Large intestine (tissue), 3 donors: ENCODE measurements around the gene GCN1. TPM values are rescaled to one million over a fixed set of nuclear protein-coding genes. Genes with fewer than 3 reads are reported as not detected.

Experiments used
- DNase-seq, 2 donors: peaks; one replicate each; pipeline versions ENCODE4 v3.0.0 to v3.0.0-alpha.2; 2013
- H3K27ac ChIP-seq: one replicate; pipeline ENCODE4 v1.5.1; 2013; ENCODE audit warnings: low read length
- H3K27me3 ChIP-seq: 2 replicates; pipeline ENCODE4 v1.6.1; 2013; ENCODE audit warnings: low read length; ENCODE audit not compliant: control insufficient read depth, insufficient read depth
- H3K36me3 ChIP-seq: 2 replicates; pipeline ENCODE4 v1.6.1; 2013; ENCODE audit warnings: low read length; ENCODE audit not compliant: control insufficient read depth, insufficient read depth
- H3K4me1 ChIP-seq: one replicate; pipeline ENCODE4 v1.6.1; 2013; ENCODE audit warnings: low read length; ENCODE audit not compliant: control insufficient read depth, insufficient read depth
- H3K4me3 ChIP-seq: one replicate; pipeline ENCODE4 v1.5.1; 2013; ENCODE audit warnings: low read length
- H3K9me3 ChIP-seq: one replicate; pipeline ENCODE4 v1.6.1; 2013; ENCODE audit warnings: mild to moderate bottlenecking, low read depth, low read length, moderate library complexity; ENCODE audit not compliant: control insufficient read depth
- WGBS: methylation state at CpG from one replicate; pipeline ENCODE4 v1.1.5; 2013; ENCODE audit warnings: low lambda C conversion rate; ENCODE audit not compliant: insufficient coverage; 5-methylcytosine and 5-hydroxymethylcytosine counted together
- polyA plus RNA-seq: library from polyadenylated mRNA; unstranded; fragments of 120-200 nt; gene quantifications from one replicate; pipeline ENCODE4 v1.2.1, GENCODE V29; 2013

Gene GCN1
- polyA plus RNA-seq, 1 donor = 51.0 TPM

DNA sequence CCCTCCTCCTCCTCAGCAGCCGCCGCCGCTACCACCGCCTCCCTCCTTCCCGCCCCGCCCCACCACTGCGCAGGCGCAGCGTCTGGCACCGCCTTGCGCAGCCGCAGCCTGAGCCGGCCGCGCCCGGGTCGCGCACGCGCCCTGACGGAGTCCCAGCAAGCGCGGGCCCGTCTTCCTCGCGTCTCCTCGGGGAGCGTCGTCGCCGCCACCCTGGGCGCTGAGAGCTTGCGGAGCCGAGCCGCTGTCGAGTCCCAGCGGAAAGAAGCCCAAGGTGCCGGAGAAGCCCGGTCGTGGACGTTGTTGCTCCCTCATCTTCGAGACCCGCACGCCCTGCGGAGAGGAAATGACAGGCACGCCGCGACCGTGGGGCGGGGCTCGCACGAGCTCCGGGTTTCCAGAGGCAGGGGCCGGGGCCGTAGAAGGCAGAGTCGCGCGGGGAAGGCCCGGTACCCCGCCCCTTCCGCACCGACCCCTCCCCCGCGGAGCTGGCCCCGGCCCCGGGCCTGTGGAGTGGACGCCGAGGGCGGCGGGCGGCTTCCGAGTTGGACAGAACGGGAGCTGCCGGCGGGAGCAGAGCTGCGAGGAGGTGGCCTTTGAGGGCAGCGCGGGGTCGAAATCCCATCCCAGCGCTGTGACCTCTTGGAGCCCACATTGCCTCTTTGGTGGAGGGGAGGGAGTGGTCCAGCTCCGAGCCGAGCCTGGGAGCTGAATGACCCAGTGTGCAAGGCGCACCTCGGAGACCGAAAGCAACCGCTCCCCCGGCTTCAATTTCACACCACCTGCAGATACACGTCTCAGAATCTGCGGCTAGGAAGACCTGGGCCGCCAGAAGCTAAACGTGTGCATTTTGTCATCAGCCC lies 77.5 kb downstream of the GCN1 start:
- peak overlapping the region; percentile 91 for H3K4me3 ChIP-seq
- no peaks in the 10 kb centered on the region for H3K27me3 ChIP-seq
- peak; percentile 96 to 97 for DNase-seq
- peaks cover 16% of the 10 kb centered on the region for H3K4me1 ChIP-seq
- WGBS = no CpG with 5 or more reads among the region's 91 CpGs
- H3K27ac ChIP-seq = peak overlapping the region; percentile 99
- H3K9me3 ChIP-seq = no peaks in the 10 kb centered on the region
- H3K36me3 ChIP-seq = peaks cover 12% of the 10 kb centered on the region

DNA sequence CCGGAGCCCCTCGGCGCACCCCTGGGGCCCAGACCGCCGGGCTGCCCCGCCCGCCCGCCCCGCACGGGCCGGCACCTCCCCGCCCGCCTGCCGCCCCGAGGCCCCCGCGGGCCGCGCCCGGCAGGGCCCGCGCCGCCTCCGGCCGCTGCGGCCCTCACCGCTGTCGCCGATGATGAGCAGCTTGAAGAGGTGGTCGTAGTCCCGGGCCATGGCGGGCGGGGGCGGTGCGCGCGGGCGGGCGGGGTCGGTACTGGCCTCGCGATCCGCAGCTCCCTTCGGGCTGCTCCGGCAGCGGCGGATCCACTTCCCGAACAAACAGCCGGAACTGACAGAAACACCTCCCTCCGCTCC lies 78.1 kb downstream of the GCN1 start, which contains the start of gene RAB35:
RAB35 (minus strand) TSS at position 313 of the 351 bp plus-strand sequence; CDS start at position 210, 103 bp downstream.
- WGBS = no CpG with 5 or more reads among the region's 50 CpGs
- H3K4me3 ChIP-seq = peak within 1 kb of the TSS; percentile 91
- H3K4me1 ChIP-seq = peaks cover 16% of the 10 kb centered on the region
- no peaks in the 10 kb centered on the region for H3K9me3 ChIP-seq
- peak within 1 kb of the TSS; percentile 99 for H3K27ac ChIP-seq
- H3K27me3 ChIP-seq = no peaks in the 10 kb centered on the region
- peaks cover 12% of the 10 kb centered on the region for H3K36me3 ChIP-seq
- no peak for DNase-seq

- Histone ChIP-seq H3K9me3 (no peaks in the 10 kb centered on the region), H3K27ac (no peak overlapping the region), H3K4me3 (peak overlapping the region; percentile 71), H3K36me3 (peaks cover 12% of the 10 kb centered on the region), H3K27me3 (no peaks in the 10 kb centered on the region), H3K4me1 (peaks cover 16% of the 10 kb centered on the region)
- DNase-seq = peak in 1 of 2 donors; percentile 33
- no CpG with 5 or more reads among the region's 31 CpGs for WGBS
Measured at GRCh38 chr12:120115692-120116440, 78.6 kb downstream of the GCN1 start.

GRCh38 chr12:120115066-120115465 lies 79.4 kb downstream of the GCN1 start:
- Histone ChIP-seq H3K4me3 (no peak overlapping the region), H3K27me3 (no peaks in the 10 kb centered on the region), H3K9me3 (no peaks in the 10 kb centered on the region), H3K36me3 (peaks cover 12% of the 10 kb centered on the region), H3K4me1 (peaks cover 16% of the 10 kb centered on the region), H3K27ac (no peak overlapping the region)
- WGBS = no CpG with 5 or more reads among the region's 3 CpGs
- no peak for DNase-seq

DNA sequence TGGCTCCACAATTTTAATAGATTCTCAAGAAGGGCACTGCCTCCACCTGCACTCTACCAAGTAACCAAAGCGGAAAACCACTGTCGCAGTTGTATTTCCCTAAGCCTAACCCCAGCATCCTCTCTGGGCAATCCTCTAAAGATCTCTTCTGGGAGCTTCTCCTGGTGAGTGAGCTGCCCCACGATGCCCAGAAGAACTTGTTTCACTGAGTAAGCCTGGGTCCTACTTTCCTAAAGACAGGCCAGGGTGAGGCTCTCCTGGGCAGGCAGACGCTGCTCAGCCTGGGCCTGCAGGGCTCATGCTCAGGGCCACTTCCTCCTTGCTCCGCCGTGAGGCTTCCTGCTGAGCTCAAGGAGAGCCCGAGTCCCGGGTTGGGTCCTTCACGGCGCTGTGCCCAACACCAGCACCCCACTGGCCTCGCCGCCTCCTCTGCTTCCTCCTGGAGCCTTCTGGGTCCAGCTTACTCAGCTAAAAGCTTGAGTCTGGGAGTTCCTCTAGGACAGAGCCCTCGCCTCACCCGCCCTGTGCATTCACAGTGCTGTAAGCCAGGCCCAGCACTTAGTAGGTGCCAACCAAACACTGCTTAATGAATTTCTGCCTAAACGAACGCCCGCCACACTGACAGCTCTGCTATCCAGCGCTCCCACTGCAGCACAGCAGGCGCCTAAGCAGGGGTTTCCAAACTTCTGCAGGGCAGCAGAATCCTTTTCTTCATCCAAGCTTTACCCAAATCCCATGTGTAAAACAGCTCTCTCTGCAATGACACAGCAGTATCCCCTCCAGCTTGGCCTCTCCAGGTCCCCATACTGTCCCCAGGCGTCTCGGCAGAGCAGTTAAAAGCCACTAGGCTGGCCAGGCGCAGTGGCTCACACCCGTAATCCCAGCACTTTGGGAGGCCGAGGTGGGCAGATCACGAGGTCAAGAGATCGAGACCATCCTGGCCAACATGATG lies 83.7 kb downstream of the GCN1 start:
- no peak for DNase-seq
- Histone ChIP-seq H3K36me3 (peaks cover 30% of the 10 kb centered on the region), H3K4me1 (peaks cover 3% of the 10 kb centered on the region), H3K27me3 (no peaks in the 10 kb centered on the region), H3K27ac (no peak overlapping the region), H3K4me3 (no peak overlapping the region), H3K9me3 (no peaks in the 10 kb centered on the region)
- WGBS = 40% methylated on average over 2 of the region's 26 CpGs

- no CpG with 5 or more reads among the region's 10 CpGs for WGBS
- H3K27me3 ChIP-seq = no peaks in the 10 kb centered on the region
- peaks cover 34% of the 10 kb centered on the region for H3K36me3 ChIP-seq
- peaks cover 7% of the 10 kb centered on the region for H3K4me1 ChIP-seq
- H3K9me3 ChIP-seq = no peaks in the 10 kb centered on the region
- DNase-seq = no peak
- no peak overlapping the region for H3K27ac ChIP-seq
- H3K4me3 ChIP-seq = no peak overlapping the region
Measured at GRCh38 chr12:120109570-120110267, 84.8 kb downstream of the GCN1 start.

DNA sequence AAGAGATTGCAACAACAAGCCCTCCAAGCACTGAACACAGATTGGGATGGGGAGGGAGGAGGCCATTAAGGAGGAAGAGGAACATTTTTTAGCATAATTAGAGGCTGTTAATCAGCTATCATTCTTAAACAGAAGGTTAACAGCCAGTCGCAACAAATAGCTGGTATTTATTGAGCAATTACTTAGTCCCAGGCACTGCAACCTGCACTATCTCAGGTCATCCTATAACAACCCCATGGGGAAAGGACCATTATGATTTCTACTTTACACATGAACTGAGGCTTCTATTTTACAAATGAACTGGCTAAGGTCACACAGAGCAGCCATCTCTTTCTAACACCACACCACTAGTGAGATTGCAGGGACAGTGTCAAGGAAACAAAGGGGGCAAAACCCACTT lies 88.4 kb downstream of the GCN1 start:
- no peaks in the 10 kb centered on the region for H3K27me3 ChIP-seq
- no peaks in the 10 kb centered on the region for H3K9me3 ChIP-seq
- no peak for DNase-seq
- H3K4me3 ChIP-seq = no peak overlapping the region
- peaks cover 12% of the 10 kb centered on the region for H3K4me1 ChIP-seq
- 100% methylated on average over 1 of the region's 1 CpG for WGBS
- peaks cover 49% of the 10 kb centered on the region for H3K36me3 ChIP-seq
- H3K27ac ChIP-seq = no peak overlapping the region

GRCh38 chr12:120103371-120103770 lies 91.1 kb downstream of the GCN1 start:
- WGBS = no CpG with 5 or more reads among the region's 13 CpGs
- no peak for DNase-seq
- H3K4me1 ChIP-seq = peaks cover 12% of the 10 kb centered on the region
- peaks cover 66% of the 10 kb centered on the region for H3K36me3 ChIP-seq
- H3K9me3 ChIP-seq = no peaks in the 10 kb centered on the region
- H3K27ac ChIP-seq = no peak overlapping the region
- no peaks in the 10 kb centered on the region for H3K27me3 ChIP-seq
- H3K4me3 ChIP-seq = no peak overlapping the region

- Histone ChIP-seq H3K4me1 (peaks cover 12% of the 10 kb centered on the region), H3K36me3 (peaks cover 66% of the 10 kb centered on the region)
Measured at GRCh38 chr12:120103044-120103338, 91.5 kb downstream of the GCN1 start.

More at GRCh38 chr12:120103044-120103338, 91.5 kb downstream of the GCN1 start:
- DNase-seq = no peak
- Histone ChIP-seq H3K4me3 (no peak overlapping the region), H3K27me3 (no peaks in the 10 kb centered on the region), H3K9me3 (no peaks in the 10 kb centered on the region), H3K27ac (no peak overlapping the region)
- WGBS = no CpG with 5 or more reads among the region's 11 CpGs
